K562 (cell line): ENCODE results near the gene CREB5.

Experiments used
- HCFC1 ChIP-seq: IDR thresholded peaks from 2 replicates; pipeline ENCODE4 v1.6.1; 2012; ENCODE audit warnings: low read depth, low read length, improper control_type of control experiment
- HNRNPUL1 ChIP-seq: fragments of 200-400 bp; formaldehyde crosslinking; IDR thresholded peaks from 2 replicates; pipeline ENCODE4 v1.6.1; 2017; ENCODE audit warnings: low read length
- MBD2 ChIP-seq: sonication (generic); IDR thresholded peaks from 2 replicates; pipeline ENCODE4 v1.6.1; 2016; ENCODE audit warnings: low read depth, borderline replicate concordance
- POLR2A ChIP-seq: fragments of 450-650 bp; conservative IDR thresholded peaks from 2 replicates; pipeline ENCODE4 v1.6.1; 2016
- SMC3 ChIP-seq: conservative IDR thresholded peaks from 2 replicates; pipeline ENCODE4 v1.6.1; 2011; ENCODE audit warnings: low read depth, low read length, improper control_type of control experiment; ENCODE audit not compliant: insufficient read depth
- SPI1 ChIP-seq: IDR thresholded peaks from 2 replicates; pipeline ENCODE4 v1.6.1; 2011; ENCODE audit warnings: low read depth, low read length, control low read depth, borderline replicate concordance
- ZNF23 ChIP-seq: fragments of 250-450 bp; sonication (Bioruptor Pico); IDR thresholded peaks from 2 replicates; pipeline ENCODE4 v1.4.0; 2020; ENCODE audit warnings: mild to moderate bottlenecking
- TF ChIP-seq, protein P1 (sequence below), 3 experiments: IDR thresholded peaks in 2 of 3; conservative IDR thresholded peaks in 1 of 3; 2 replicates each; pipeline ENCODE4 v1.5.1; 2011 to 2012; ENCODE audit warnings: low read length in 3 of 3, mild to moderate bottlenecking in 3 of 3, control low read depth in 2 of 3, improper control_type of control experiment in 1 of 3, inconsistent platforms in 1 of 3, low read depth in 1 of 3, mixed read lengths in 1 of 3, moderate library complexity in 1 of 3; ENCODE audit not compliant: insufficient read depth in 2 of 3
- TF ChIP-seq, protein P2 (sequence below): fragments of 250-450 bp; sonication (Bioruptor Pico); IDR thresholded peaks from 2 replicates; pipeline ENCODE4 v1.5.0; 2020; ENCODE audit warnings: mild to moderate bottlenecking, borderline replicate concordance

DNA sequence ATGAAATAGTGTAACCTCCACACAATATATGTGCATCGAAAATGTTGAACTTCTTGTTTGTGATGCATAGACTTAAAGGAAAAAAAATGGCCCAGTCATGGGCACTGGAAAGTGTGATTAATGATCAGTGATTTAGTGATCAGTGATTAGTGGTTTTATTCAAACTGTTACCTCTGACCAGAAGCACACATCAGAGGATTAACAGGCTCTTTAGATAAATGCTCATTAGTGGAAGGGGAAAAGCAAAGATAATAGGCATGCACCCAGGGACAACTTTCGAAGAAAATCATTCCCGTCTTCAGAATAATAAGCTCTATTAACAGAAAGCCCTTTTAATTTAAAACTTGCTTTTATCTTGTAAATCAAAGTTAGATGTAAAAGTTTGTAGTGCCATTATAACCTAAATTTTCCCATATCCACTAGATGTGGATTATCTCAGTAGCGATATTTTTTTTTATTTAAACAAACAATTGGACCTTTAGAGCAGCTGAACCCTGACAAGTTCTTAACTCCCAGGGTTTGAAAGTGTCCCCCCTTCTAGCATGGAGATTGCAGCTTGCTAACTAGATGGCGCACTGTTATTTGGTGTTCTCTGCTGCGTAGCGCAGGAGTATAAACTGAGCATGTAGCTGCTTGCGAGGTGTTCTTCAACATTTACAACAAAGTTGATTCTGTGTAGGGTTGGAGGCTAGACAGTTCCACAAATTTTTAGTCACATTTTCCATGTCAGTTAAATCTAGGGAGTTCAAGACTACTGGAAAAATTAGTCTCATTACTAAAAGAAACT lies at the start of gene CREB5:
- no peak for TF ChIP-seq SMC3
- TF ChIP-seq POLR2A: no peak
- TF ChIP-seq HCFC1: no peak
- TF ChIP-seq MBD2: no peak
- TF ChIP-seq, protein P1, sequence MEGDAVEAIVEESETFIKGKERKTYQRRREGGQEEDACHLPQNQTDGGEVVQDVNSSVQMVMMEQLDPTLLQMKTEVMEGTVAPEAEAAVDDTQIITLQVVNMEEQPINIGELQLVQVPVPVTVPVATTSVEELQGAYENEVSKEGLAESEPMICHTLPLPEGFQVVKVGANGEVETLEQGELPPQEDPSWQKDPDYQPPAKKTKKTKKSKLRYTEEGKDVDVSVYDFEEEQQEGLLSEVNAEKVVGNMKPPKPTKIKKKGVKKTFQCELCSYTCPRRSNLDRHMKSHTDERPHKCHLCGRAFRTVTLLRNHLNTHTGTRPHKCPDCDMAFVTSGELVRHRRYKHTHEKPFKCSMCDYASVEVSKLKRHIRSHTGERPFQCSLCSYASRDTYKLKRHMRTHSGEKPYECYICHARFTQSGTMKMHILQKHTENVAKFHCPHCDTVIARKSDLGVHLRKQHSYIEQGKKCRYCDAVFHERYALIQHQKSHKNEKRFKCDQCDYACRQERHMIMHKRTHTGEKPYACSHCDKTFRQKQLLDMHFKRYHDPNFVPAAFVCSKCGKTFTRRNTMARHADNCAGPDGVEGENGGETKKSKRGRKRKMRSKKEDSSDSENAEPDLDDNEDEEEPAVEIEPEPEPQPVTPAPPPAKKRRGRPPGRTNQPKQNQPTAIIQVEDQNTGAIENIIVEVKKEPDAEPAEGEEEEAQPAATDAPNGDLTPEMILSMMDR (IDR thresholded peaks at IDR 0.05 in 2 of 3, conservative IDR thresholded peaks at IDR 0.05 in 1 of 3; ENCODE audit: insufficient read depth in 2 of 3, low read depth in 1 of 3, low read length in 3 of 3): 0 out of 6 replicates have a peak, but pooled peaks have one; percentile 5 to 20 (median 13)
- TF ChIP-seq, protein P2, sequence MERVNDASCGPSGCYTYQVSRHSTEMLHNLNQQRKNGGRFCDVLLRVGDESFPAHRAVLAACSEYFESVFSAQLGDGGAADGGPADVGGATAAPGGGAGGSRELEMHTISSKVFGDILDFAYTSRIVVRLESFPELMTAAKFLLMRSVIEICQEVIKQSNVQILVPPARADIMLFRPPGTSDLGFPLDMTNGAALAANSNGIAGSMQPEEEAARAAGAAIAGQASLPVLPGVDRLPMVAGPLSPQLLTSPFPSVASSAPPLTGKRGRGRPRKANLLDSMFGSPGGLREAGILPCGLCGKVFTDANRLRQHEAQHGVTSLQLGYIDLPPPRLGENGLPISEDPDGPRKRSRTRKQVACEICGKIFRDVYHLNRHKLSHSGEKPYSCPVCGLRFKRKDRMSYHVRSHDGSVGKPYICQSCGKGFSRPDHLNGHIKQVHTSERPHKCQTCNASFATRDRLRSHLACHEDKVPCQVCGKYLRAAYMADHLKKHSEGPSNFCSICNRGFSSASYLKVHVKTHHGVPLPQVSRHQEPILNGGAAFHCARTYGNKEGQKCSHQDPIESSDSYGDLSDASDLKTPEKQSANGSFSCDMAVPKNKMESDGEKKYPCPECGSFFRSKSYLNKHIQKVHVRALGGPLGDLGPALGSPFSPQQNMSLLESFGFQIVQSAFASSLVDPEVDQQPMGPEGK (CRISPR knock-in tag): no peak
- TF ChIP-seq ZNF23 (CRISPR knock-in tag): no peak
- TF ChIP-seq HNRNPUL1: no peak
- no peak for TF ChIP-seq SPI1
